ENCODE measurements around the gene BUB1B. TPM values are rescaled to one million over a fixed set of nuclear protein-coding genes. Genes with fewer than 3 reads are reported as not detected.
A peak's percentile ranks its signal among the peaks of the same experiment; 100 is the strongest.
"Not testable (repeated sequence)": the region's sequence is repeated elsewhere in the genome, so short reads cannot be mapped to it uniquely, and the experiment has no call there.

BUB1B gene
- total RNA-seq, 1 donor from 2014 or later, result 1.8 TPM

- no peak for TF ChIP-seq CTCF (IDR thresholded peaks at IDR 0.05)
- no peak overlapping the region for H3K4me3 ChIP-seq
- H3K4me1 ChIP-seq, result no peaks in the 10 kb centered on the region
- no peak overlapping the region for H3K27ac ChIP-seq
- H3K9me3 ChIP-seq, result no peaks in the 10 kb centered on the region
- no peaks in the 10 kb centered on the region for H3K27me3 ChIP-seq
- intact Hi-C loops (cut with DNase I), result no loop called here
- DNase-seq (no peak), ATAC-seq (no peak)
- H3K36me3 ChIP-seq, result no peaks in the 10 kb centered on the region
Observed at GRCh38 chr15:40146037-40146436, 14.8 kb upstream of the BUB1B start.

GRCh38 chr15:40149339-40149738, 11.5 kb upstream of the BUB1B start:
- Histone ChIP-seq H3K4me3 (no peak overlapping the region), H3K27ac (no peak overlapping the region), H3K4me1 (no peaks in the 10 kb centered on the region), H3K27me3 (no peaks in the 10 kb centered on the region), H3K9me3 (no peaks in the 10 kb centered on the region), H3K36me3 (no peaks in the 10 kb centered on the region)
- no peak for TF ChIP-seq CTCF (IDR thresholded peaks at IDR 0.05)
- intact Hi-C loops (cut with DNase I), result no loop called here
- no peak for DNase-seq
- no peak for ATAC-seq

- H3K4me1 ChIP-seq, result peaks cover 2% of the 10 kb centered on the region
- no peaks in the 10 kb centered on the region for H3K9me3 ChIP-seq
- H3K36me3 ChIP-seq, result no peaks in the 10 kb centered on the region
- no peaks in the 10 kb centered on the region for H3K27me3 ChIP-seq
- TF ChIP-seq CTCF (IDR thresholded peaks at IDR 0.05), result no peak
- DNase-seq (no peak), ATAC-seq (peak; percentile 7)
- intact Hi-C loops (cut with DNase I), result no loop called here
- H3K27ac ChIP-seq, result no peak overlapping the region
- no peak overlapping the region for H3K4me3 ChIP-seq
Observed at GRCh38 chr15:40150163-40150925, 10.5 kb upstream of the BUB1B start.

- no peak for TF ChIP-seq CTCF (IDR thresholded peaks at IDR 0.05)
- ATAC-seq (no peak), DNase-seq (no peak)
- Histone ChIP-seq H3K4me3 (no peak overlapping the region), H3K4me1 (peaks cover 4% of the 10 kb centered on the region), H3K9me3 (no peaks in the 10 kb centered on the region), H3K36me3 (no peaks in the 10 kb centered on the region), H3K27me3 (no peaks in the 10 kb centered on the region), H3K27ac (no peak overlapping the region)
- intact Hi-C loops (cut with DNase I), result no loop called here
Observed at GRCh38 chr15:40151499-40151898, 9.4 kb upstream of the BUB1B start.

- intact Hi-C loops (cut with DNase I), result no loop called here
- no peak for ATAC-seq
- TF ChIP-seq CTCF (IDR thresholded peaks at IDR 0.05), result no peak
- no peak for DNase-seq
- Histone ChIP-seq H3K4me3 (no peak overlapping the region), H3K27ac (no peak overlapping the region), H3K4me1 (peaks cover 4% of the 10 kb centered on the region), H3K9me3 (no peaks in the 10 kb centered on the region), H3K36me3 (no peaks in the 10 kb centered on the region), H3K27me3 (no peaks in the 10 kb centered on the region)
Observed at GRCh38 chr15:40151991-40152390, 8.9 kb upstream of the BUB1B start.

GRCh38 chr15:40154821-40155220, 6.0 kb upstream of the BUB1B start:
- intact Hi-C loops (cut with DNase I); H3K36me3 ChIP-seq; H3K9me3 ChIP-seq; DNase-seq; H3K27me3 ChIP-seq; H3K4me1 ChIP-seq; ATAC-seq; H3K4me3 ChIP-seq; H3K27ac ChIP-seq: not testable (repeated sequence)
